SU-DHL-6 (cell line): ENCODE measurements around the gene KDM1A.

ENCODE experiments used
- EZH2phosphoT487 ChIP-seq: fragments of 200-600 bp; sonication (generic), shearing (Covaris generic); conservative IDR thresholded peaks from 2 replicates; pipeline ENCODE4 v1.6.1; 2018; ENCODE audit warnings: mild to moderate bottlenecking, antibody characterized with exemption, low read length, moderate library complexity, mixed read lengths
- TF ChIP-seq, protein P1 (sequence below): fragments of 200-600 bp; sonication (generic); IDR thresholded peaks from one replicate; pipeline ENCODE4 v1.5.1; 2017; ENCODE audit warnings: antibody characterized with exemption, mild to moderate bottlenecking, low read length, moderate library complexity; ENCODE audit not compliant: insufficient read depth, poor library complexity, severe bottlenecking

DNA sequence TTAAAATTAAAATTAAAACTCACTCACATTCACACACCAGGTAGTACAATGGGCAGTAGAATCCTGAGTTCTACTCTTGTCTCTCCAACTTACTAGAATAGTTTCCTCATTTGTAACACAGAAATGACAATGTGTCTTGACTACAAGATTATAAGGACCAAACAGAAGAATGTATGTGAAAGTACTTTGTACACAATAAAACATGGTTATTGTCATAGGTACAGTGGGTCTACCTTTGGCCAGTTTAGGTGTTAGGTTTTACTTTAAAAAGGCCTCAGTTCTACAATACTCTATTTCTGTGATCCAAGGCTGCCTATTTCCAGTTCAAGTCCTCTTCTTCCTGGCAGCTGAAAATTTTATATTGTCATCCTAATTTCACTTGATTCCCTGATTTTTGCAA lies 99.1 kb downstream of the KDM1A start:
- TF ChIP-seq, protein P1, sequence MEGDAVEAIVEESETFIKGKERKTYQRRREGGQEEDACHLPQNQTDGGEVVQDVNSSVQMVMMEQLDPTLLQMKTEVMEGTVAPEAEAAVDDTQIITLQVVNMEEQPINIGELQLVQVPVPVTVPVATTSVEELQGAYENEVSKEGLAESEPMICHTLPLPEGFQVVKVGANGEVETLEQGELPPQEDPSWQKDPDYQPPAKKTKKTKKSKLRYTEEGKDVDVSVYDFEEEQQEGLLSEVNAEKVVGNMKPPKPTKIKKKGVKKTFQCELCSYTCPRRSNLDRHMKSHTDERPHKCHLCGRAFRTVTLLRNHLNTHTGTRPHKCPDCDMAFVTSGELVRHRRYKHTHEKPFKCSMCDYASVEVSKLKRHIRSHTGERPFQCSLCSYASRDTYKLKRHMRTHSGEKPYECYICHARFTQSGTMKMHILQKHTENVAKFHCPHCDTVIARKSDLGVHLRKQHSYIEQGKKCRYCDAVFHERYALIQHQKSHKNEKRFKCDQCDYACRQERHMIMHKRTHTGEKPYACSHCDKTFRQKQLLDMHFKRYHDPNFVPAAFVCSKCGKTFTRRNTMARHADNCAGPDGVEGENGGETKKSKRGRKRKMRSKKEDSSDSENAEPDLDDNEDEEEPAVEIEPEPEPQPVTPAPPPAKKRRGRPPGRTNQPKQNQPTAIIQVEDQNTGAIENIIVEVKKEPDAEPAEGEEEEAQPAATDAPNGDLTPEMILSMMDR: no peak
- no peak for TF ChIP-seq EZH2phosphoT487
